NT2/D1 (cell line): Measurements from ENCODE around the gene FARS2.

Source experiments
- YY1 ChIP-seq: IDR thresholded peaks from 2 replicates; pipeline ENCODE4 v1.6.1; 2011; ENCODE audit not compliant: insufficient read length, insufficient read depth
- ZNF274 ChIP-seq: IDR thresholded peaks from 2 replicates; pipeline ENCODE4 v1.6.1; 2011; ENCODE audit warnings: mild to moderate bottlenecking, low read depth, low read length

GRCh38 chr6:5305968-5306626 is 44.8 kb downstream of the FARS2 start:
- TF ChIP-seq ZNF274, result no peak
- TF ChIP-seq YY1, result no peak
